HCT116 (cell line): Measurements from ENCODE around the gene NR2F6. TPM values are rescaled to one million over a fixed set of nuclear protein-coding genes. Genes with fewer than 3 reads are reported as not detected.

Source experiments
- ATAC-seq: fragments of 200-7000 bp; cut with Tn5 transposase; 2 replicates; pipeline ENCODE4 v1.9.1; 2020; ENCODE audit warnings: mild to moderate bottlenecking, moderate library complexity
- BruUV-seq: library from RNA; stranded (reverse); fragments of 400-500 nt; replicated peaks from 2 replicates; lab custom pipeline; 2021; lab: Mats Ljungman, UMichigan
- CTCF ChIA-PET: fragments of 300-600 bp; sonication (Branson Sonifier 250); formaldehyde crosslinking; loops from one replicate; lab custom pipeline; 2021; ENCODE audit warnings: antibody characterized with exemption; lab: Charles Lee
- POLR2A ChIA-PET: fragments of 300-600, 350-600 bp; sonication (Branson Sonifier 250); formaldehyde crosslinking; loops from one replicate; lab custom pipeline; 2021; ENCODE audit warnings: antibody characterized with exemption; lab: Charles Lee
- RAD21 ChIA-PET, 2 experiments: fragments of 300-600 bp; sonication (Branson Sonifier 250); formaldehyde crosslinking; loops; one replicate each; lab custom pipeline; 2023; ENCODE audit warnings: low total read pairs in 2 of 2; ENCODE audit not compliant: uncharacterized antibody in 2 of 2, unreplicated experiment in 2 of 2, low non-redundant PET in 1 of 2; lab: Charles Lee
- DNase-seq: peaks from one replicate; pipeline ENCODE4 v3.0.0-alpha.2; 2010; ENCODE audit warnings: low read depth, low spot score
- H2AFZ ChIP-seq: fragments of 200-600 bp; shearing (Covaris generic), sonication (generic); 2 replicates; pipeline ENCODE4 v1.6.1; 2017; ENCODE audit warnings: low read depth, mixed run types, mixed read lengths, antibody characterized with exemption, low read length; ENCODE audit not compliant: poor library complexity, severe bottlenecking
- H3K27ac ChIP-seq: 2 replicates; pipeline ENCODE4 v1.5.1; 2012; ENCODE audit warnings: low read depth, low read length
- H3K27me3 ChIP-seq: fragments of 200-600 bp; sonication (generic); 2 replicates; pipeline ENCODE4 v1.6.1; 2016; ENCODE audit warnings: mixed run types, low read length, mixed read lengths; ENCODE audit not compliant: insufficient read depth
- H3K36me3 ChIP-seq, 2 experiments: fragments of 200-500 bp in 1 of 2; fragments of 200-600 bp in 1 of 2; sonication (Bioruptor generic) in 1 of 2; sonication (generic) in 1 of 2; 2 replicates each; pipeline versions ENCODE4 v1.5.1 to v1.6.1; 2014 to 2016; ENCODE audit warnings: low read length in 2 of 2, inconsistent platforms in 1 of 2, mixed read lengths in 1 of 2, mixed run types in 1 of 2; ENCODE audit not compliant: insufficient read depth in 2 of 2, control insufficient read depth in 1 of 2
- H3K4me1 ChIP-seq, 2 experiments: fragments of 200-600 bp in 1 of 2; sonication (generic) in 1 of 2; 2 replicates each; pipeline versions ENCODE4 v1.5.1 to v1.6.1; 2012 to 2017; ENCODE audit warnings: low read length in 2 of 2, inconsistent platforms in 1 of 2, mild to moderate bottlenecking in 1 of 2, mixed read lengths in 1 of 2, mixed run types in 1 of 2, moderate library complexity in 1 of 2; ENCODE audit not compliant: insufficient read depth in 2 of 2, control insufficient read depth in 1 of 2
- H3K4me2 ChIP-seq: fragments of 200-600 bp; sonication (generic); 2 replicates; pipeline ENCODE4 v1.6.1; 2017; ENCODE audit warnings: mixed run types, low read length, mixed read lengths
- H3K4me3 ChIP-seq, 2 experiments: fragments of 200-600 bp in 1 of 2; sonication (generic) in 1 of 2; replicated peaks in 1 of 2; 2 replicates each; pipeline ENCODE4 v1.5.1; 2011 to 2016; ENCODE audit warnings: low read length in 2 of 2, control low read depth in 1 of 2, low read depth in 1 of 2, mild to moderate bottlenecking in 1 of 2, mixed read lengths in 1 of 2, mixed run types in 1 of 2
- H3K79me2 ChIP-seq: fragments of 200-600 bp; sonication (generic); 2 replicates; pipeline ENCODE4 v1.6.1; 2017; ENCODE audit warnings: mild to moderate bottlenecking, mixed run types, low read length, moderate library complexity, mixed read lengths; ENCODE audit not compliant: insufficient read depth
- H3K9ac ChIP-seq: fragments of 200-600 bp; sonication (generic); 2 replicates; pipeline ENCODE4 v1.6.1; 2016; ENCODE audit warnings: low read length, mixed read lengths
- H3K9me2 ChIP-seq: fragments of 200-600 bp; sonication (generic), shearing (Covaris generic); 2 replicates; pipeline ENCODE4 v1.6.1; 2017; ENCODE audit warnings: mixed run types, mild to moderate bottlenecking, moderate library complexity; ENCODE audit not compliant: insufficient read depth
- H3K9me3 ChIP-seq, 2 experiments: fragments of 200-500 bp in 1 of 2; fragments of 200-600 bp in 1 of 2; sonication (Bioruptor generic) in 1 of 2; sonication (generic) in 1 of 2; 2 replicates each; pipeline ENCODE4 v1.6.1; 2014 to 2017; ENCODE audit warnings: low read length in 2 of 2, mixed read lengths in 2 of 2, inconsistent platforms in 1 of 2, low read depth in 1 of 2, mild to moderate bottlenecking in 1 of 2, mixed run types in 1 of 2, moderate library complexity in 1 of 2; ENCODE audit not compliant: control insufficient read depth in 1 of 2, insufficient read depth in 1 of 2
- H4K20me1 ChIP-seq: fragments of 200-600 bp; sonication (generic), shearing (Covaris generic); 2 replicates; pipeline ENCODE4 v1.6.1; 2017; ENCODE audit warnings: mixed run types, mild to moderate bottlenecking, moderate library complexity; ENCODE audit not compliant: insufficient read depth
- RAD21 ChIP-seq: IDR thresholded peaks from 2 replicates; pipeline ENCODE4 v1.6.1; 2012; ENCODE audit warnings: low read depth, mild to moderate bottlenecking
- ZBTB33 ChIP-seq: IDR thresholded peaks from 2 replicates; pipeline ENCODE4 v1.6.1; 2011; ENCODE audit warnings: mild to moderate bottlenecking, low read length, moderate library complexity; ENCODE audit not compliant: insufficient replicate concordance; ENCODE audit errors: extremely low read depth
- intact Hi-C: fragments of 100-400 bp; cut with micrococcal nuclease; formaldehyde crosslinking; loops from 2 replicates; pipeline ENCODE4 v1.10.0; 2022
- total RNA-seq: library from RNA; stranded (reverse); gene quantifications from one replicate; pipeline ENCODE4 v1.2.1, GENCODE V29; 2021; ENCODE audit not compliant: unreplicated experiment
- TF ChIP-seq, protein P1 (sequence below), 3 experiments: fragments of 200-600 bp in 1 of 3; sonication (generic) in 1 of 3; IDR thresholded peaks in 2 of 3; conservative IDR thresholded peaks in 1 of 3; 2 replicates each; pipeline ENCODE4 v1.5.1; 2012 to 2017; ENCODE audit warnings: low read depth in 2 of 3, low read length in 2 of 3, antibody characterized with exemption in 1 of 3, borderline replicate concordance in 1 of 3, control low read depth in 1 of 3, mild to moderate bottlenecking in 1 of 3, mixed read lengths in 1 of 3, mixed run types in 1 of 3, moderate library complexity in 1 of 3; ENCODE audit not compliant: insufficient read depth in 1 of 3

NR2F6 gene
- total RNA-seq, 1 experiment from 2014 or later = 88.0 TPM

GRCh38 chr19:17205237-17206140, 40.2 kb downstream of the NR2F6 start:
- H3K4me3 ChIP-seq = no peak overlapping the region
- H2AFZ ChIP-seq = no peak overlapping the region
- H3K79me2 ChIP-seq = no peaks in the 10 kb centered on the region
- no peak overlapping the region for H3K9ac ChIP-seq
- ChIA-PET RAD21 (no interaction called here), CTCF (interaction anchor here (1.0 to 1.2 kb wide), 2 partner anchors 61 to 77 kb away, joined by 3 to 5 read pairs; no protein-coding TSS in a partner anchor), POLR2A (no interaction called here)
- no peaks in the 10 kb centered on the region for H3K9me3 ChIP-seq
- no TSS peak for BruUV-seq
- H3K4me1 ChIP-seq = peaks cover 10 to 22% of the 10 kb centered on the region in 2 experiments; a peak in 3 of 4 replicates
- no peak overlapping the region for H3K4me2 ChIP-seq
- H3K9me2 ChIP-seq = no peaks in the 10 kb centered on the region
- peaks cover 17 to 26% of the 10 kb centered on the region in 2 experiments; a peak in 3 of 4 replicates for H3K36me3 ChIP-seq
- no peak for DNase-seq
- no peak overlapping the region for H3K27ac ChIP-seq
- no peak for TF ChIP-seq ZBTB33
- TF ChIP-seq RAD21 = peak; percentile 73
- TF ChIP-seq, protein P1, sequence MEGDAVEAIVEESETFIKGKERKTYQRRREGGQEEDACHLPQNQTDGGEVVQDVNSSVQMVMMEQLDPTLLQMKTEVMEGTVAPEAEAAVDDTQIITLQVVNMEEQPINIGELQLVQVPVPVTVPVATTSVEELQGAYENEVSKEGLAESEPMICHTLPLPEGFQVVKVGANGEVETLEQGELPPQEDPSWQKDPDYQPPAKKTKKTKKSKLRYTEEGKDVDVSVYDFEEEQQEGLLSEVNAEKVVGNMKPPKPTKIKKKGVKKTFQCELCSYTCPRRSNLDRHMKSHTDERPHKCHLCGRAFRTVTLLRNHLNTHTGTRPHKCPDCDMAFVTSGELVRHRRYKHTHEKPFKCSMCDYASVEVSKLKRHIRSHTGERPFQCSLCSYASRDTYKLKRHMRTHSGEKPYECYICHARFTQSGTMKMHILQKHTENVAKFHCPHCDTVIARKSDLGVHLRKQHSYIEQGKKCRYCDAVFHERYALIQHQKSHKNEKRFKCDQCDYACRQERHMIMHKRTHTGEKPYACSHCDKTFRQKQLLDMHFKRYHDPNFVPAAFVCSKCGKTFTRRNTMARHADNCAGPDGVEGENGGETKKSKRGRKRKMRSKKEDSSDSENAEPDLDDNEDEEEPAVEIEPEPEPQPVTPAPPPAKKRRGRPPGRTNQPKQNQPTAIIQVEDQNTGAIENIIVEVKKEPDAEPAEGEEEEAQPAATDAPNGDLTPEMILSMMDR (IDR thresholded peaks at IDR 0.05 in 2 of 3, conservative IDR thresholded peaks at IDR 0.05 in 1 of 3; ENCODE audit: borderline replicate concordance in 1 of 3, insufficient read depth in 1 of 3, low read depth in 2 of 3, low read length in 2 of 3) = peak; percentile 78 to 86 (median 85)
- no peaks in the 10 kb centered on the region for H3K27me3 ChIP-seq
- H4K20me1 ChIP-seq = no peaks in the 10 kb centered on the region
- peak; percentile 64 for ATAC-seq
- intact Hi-C loops = loop anchor here (1.0 kb wide), 1 partner anchor 77 kb away; no protein-coding TSS in a partner anchor
